WTC11 (cell line): Measurements from ENCODE around the gene LEF1. TPM values are rescaled to one million over a fixed set of nuclear protein-coding genes. Genes with fewer than 3 reads are reported as not detected.

ENCODE experiments used
- ATAC-seq: fragments of 200-7000 bp; cut with Tn5 transposase; 2 replicates; pipeline ENCODE4 v1.10.0; 2021; ENCODE audit warnings: mild to moderate bottlenecking, moderate library complexity
- CTCF ChIA-PET: fragments of 300-600 bp; sonication (Branson Sonifier 250); formaldehyde crosslinking; loops from one replicate; lab custom pipeline; 2021; ENCODE audit warnings: antibody characterized with exemption; lab: Charles Lee
- POLR2A ChIA-PET: fragments of 350-600 bp; sonication (Branson Sonifier 250); formaldehyde crosslinking; loops from one replicate; lab custom pipeline; 2021; ENCODE audit warnings: antibody characterized with exemption; lab: Charles Lee
- DNase-seq: peaks from one replicate; pipeline ENCODE4 v3.0.0; 2021; ENCODE audit warnings: low spot score
- H3K27ac Mint-ChIP-seq: 2 replicates; pipeline ENCODE4 v1.8.0; 2021; ENCODE audit warnings: mixed read lengths
- H3K27me3 Mint-ChIP-seq: 2 replicates; pipeline ENCODE4 v1.8.0; 2021; ENCODE audit warnings: low read depth, mild to moderate bottlenecking, moderate library complexity, mixed read lengths
- H3K36me3 Mint-ChIP-seq: 2 replicates; pipeline ENCODE4 v1.8.0; 2021; ENCODE audit warnings: mixed read lengths
- H3K4me1 Mint-ChIP-seq: 2 replicates; pipeline ENCODE4 v1.8.0; 2022; ENCODE audit warnings: mixed read lengths
- H3K4me3 Mint-ChIP-seq: 2 replicates; pipeline ENCODE4 v1.8.0; 2021; ENCODE audit warnings: mild to moderate bottlenecking, moderate library complexity, mixed read lengths
- H3K9me3 Mint-ChIP-seq: 2 replicates; pipeline ENCODE4 v1.8.0; 2021; ENCODE audit warnings: mixed read lengths
- AR ChIP-seq: fragments of 250-450 bp; sonication (Bioruptor Pico); IDR thresholded peaks from 2 replicates; pipeline ENCODE4 v1.9.0; 2021; ENCODE audit warnings: mild to moderate bottlenecking
- ATF1 ChIP-seq: sonication (generic); formaldehyde crosslinking; IDR thresholded peaks from 2 replicates; pipeline ENCODE4 v1.8.1; 2023; ENCODE audit warnings: mild to moderate bottlenecking, moderate library complexity, missing genetic modification reagents
- CTCF ChIP-seq: fragments of 200-600 bp; IDR thresholded peaks from 2 replicates; pipeline ENCODE4 v1.8.0; 2022; ENCODE audit warnings: antibody characterized with exemption
- E2F1 ChIP-seq: sonication (generic); formaldehyde crosslinking; IDR thresholded peaks from 2 replicates; pipeline ENCODE4 v1.8.0; 2022; ENCODE audit warnings: mild to moderate bottlenecking, missing genetic modification reagents
- ESRRA ChIP-seq: sonication (generic); formaldehyde crosslinking; IDR thresholded peaks from 2 replicates; pipeline ENCODE4 v1.8.1; 2022; ENCODE audit warnings: mild to moderate bottlenecking, missing genetic modification reagents, borderline replicate concordance
- FOXJ3 ChIP-seq: sonication (generic); formaldehyde crosslinking; IDR thresholded peaks from 2 replicates; pipeline ENCODE4 v1.9.0; 2021; ENCODE audit warnings: missing genetic modification reagents, mild to moderate bottlenecking, borderline replicate concordance
- FOXK1 ChIP-seq: sonication (generic); formaldehyde crosslinking; IDR thresholded peaks from 2 replicates; pipeline ENCODE4 v1.8.0; 2022; ENCODE audit warnings: mild to moderate bottlenecking, moderate library complexity, missing genetic modification reagents
- FOXP1 ChIP-seq: sonication (generic); formaldehyde crosslinking; IDR thresholded peaks from 2 replicates; pipeline ENCODE4 v1.8.0; 2022; ENCODE audit warnings: missing genetic modification reagents, mild to moderate bottlenecking, moderate library complexity, borderline replicate concordance
- JUN ChIP-seq: sonication (generic); formaldehyde crosslinking; IDR thresholded peaks from 2 replicates; pipeline ENCODE4 v1.8.0; 2023; ENCODE audit warnings: mild to moderate bottlenecking, missing genetic modification reagents
- MAX ChIP-seq: sonication (generic); formaldehyde crosslinking; IDR thresholded peaks from 2 replicates; pipeline ENCODE4 v1.8.0; 2022; ENCODE audit warnings: mild to moderate bottlenecking, missing genetic modification reagents
- MLX ChIP-seq: sonication (generic); formaldehyde crosslinking; IDR thresholded peaks from 2 replicates; pipeline ENCODE4 v1.8.1; 2023; ENCODE audit warnings: mild to moderate bottlenecking, missing genetic modification reagents, moderate library complexity
- MYBL2 ChIP-seq: sonication (generic); formaldehyde crosslinking; IDR thresholded peaks from 2 replicates; pipeline ENCODE4 v1.8.1; 2023; ENCODE audit warnings: mild to moderate bottlenecking, moderate library complexity, missing genetic modification reagents
- PRRX2 ChIP-seq: fragments of 250-450 bp; sonication (Bioruptor Pico); IDR thresholded peaks from 2 replicates; pipeline ENCODE4 v1.8.0; 2021; ENCODE audit warnings: mild to moderate bottlenecking
- SOX15 ChIP-seq: fragments of 250-450 bp; sonication (Bioruptor Pico); IDR thresholded peaks from 2 replicates; pipeline ENCODE4 v1.9.0; 2021; ENCODE audit warnings: mild to moderate bottlenecking
- SP1 ChIP-seq: sonication (generic); formaldehyde crosslinking; conservative IDR thresholded peaks from 2 replicates; pipeline ENCODE4 v1.8.1; 2022; ENCODE audit warnings: missing genetic modification reagents
- ZNF121 ChIP-seq: sonication (generic); formaldehyde crosslinking; IDR thresholded peaks from 2 replicates; pipeline ENCODE4 v1.8.0; 2023; ENCODE audit warnings: missing genetic modification reagents
- ZNF138 ChIP-seq: sonication (generic); formaldehyde crosslinking; conservative IDR thresholded peaks from 2 replicates; pipeline ENCODE4 v1.8.1; 2022; ENCODE audit warnings: mild to moderate bottlenecking, moderate library complexity, missing genetic modification reagents
- ZNF219 ChIP-seq: sonication (generic); formaldehyde crosslinking; IDR thresholded peaks from 2 replicates; pipeline ENCODE4 v1.8.0; 2023; ENCODE audit warnings: missing genetic modification reagents, mild to moderate bottlenecking, borderline replicate concordance
- ZNF317 ChIP-seq: sonication (generic); formaldehyde crosslinking; IDR thresholded peaks from 2 replicates; pipeline ENCODE4 v1.8.1; 2023; ENCODE audit warnings: low read depth, mild to moderate bottlenecking, moderate library complexity, missing genetic modification reagents, borderline replicate concordance
- ZSCAN18 ChIP-seq: fragments of 250-450 bp; sonication (Bioruptor Pico); IDR thresholded peaks from 2 replicates; pipeline ENCODE4 v2.1.2; 2022; ENCODE audit warnings: mild to moderate bottlenecking, moderate library complexity
- total RNA-seq: library from RNA; stranded (reverse); gene quantifications from 3 replicates; pipeline ENCODE4 v1.2.3, GENCODE V29; 2021

Gene LEF1
- total RNA-seq, 1 experiment from 2014 or later = 1.3 TPM

- CTCF ChIA-PET = interaction anchor here (1.0 to 2.3 kb wide), 2 partner anchors 13 to 23 kb away, joined by 4 to 6 read pairs; no protein-coding TSS in a partner anchor
Measured at GRCh38 chr4:108042927-108043326, 125.8 kb downstream of the LEF1 start.

More at GRCh38 chr4:108042927-108043326, 125.8 kb downstream of the LEF1 start:
- ATAC-seq = no peak
- Mint-ChIP-seq H3K4me3 (no peak overlapping the region), H3K9me3 (0 out of 2 replicates have a peak, but pooled peaks cover 3% of the 10 kb centered on the region), H3K27ac (no peak overlapping the region), H3K27me3 (no peaks in the 10 kb centered on the region), H3K4me1 (0 out of 2 replicates have a peak, but pooled peaks cover 3% of the 10 kb centered on the region), H3K36me3 (no peaks in the 10 kb centered on the region)
- TF ChIP-seq ZNF219 = no peak
- TF ChIP-seq SP1 = no peak
- no peak for TF ChIP-seq ZNF121
- TF ChIP-seq FOXJ3 (CRISPR knock-in tag) = no peak
- TF ChIP-seq ATF1 (CRISPR knock-in tag) = no peak
- TF ChIP-seq ZNF317 = no peak
- TF ChIP-seq ZNF138 (CRISPR knock-in tag) = no peak
- TF ChIP-seq CTCF = no peak
- no peak for TF ChIP-seq MAX
- no peak for TF ChIP-seq FOXK1 (CRISPR knock-in tag)
- TF ChIP-seq SOX15 = no peak
- TF ChIP-seq ESRRA = no peak
- TF ChIP-seq JUN = no peak
- TF ChIP-seq E2F1 (CRISPR knock-in tag) = no peak
- TF ChIP-seq MYBL2 = no peak
- TF ChIP-seq AR (CRISPR knock-in tag) = no peak
- TF ChIP-seq PRRX2 = no peak
- TF ChIP-seq MLX (CRISPR knock-in tag) = no peak
- TF ChIP-seq ZSCAN18 (CRISPR knock-in tag) = no peak
- no peak for TF ChIP-seq FOXP1 (CRISPR knock-in tag)
- POLR2A ChIA-PET = no interaction called here
- no peak for DNase-seq
